ENCODE results near the gene FN3K.
"Not testable (repeated sequence)": the region's sequence is repeated elsewhere in the genome, so short reads cannot be mapped to it uniquely, and the experiment has no call there.

Gene FN3K

DNA sequence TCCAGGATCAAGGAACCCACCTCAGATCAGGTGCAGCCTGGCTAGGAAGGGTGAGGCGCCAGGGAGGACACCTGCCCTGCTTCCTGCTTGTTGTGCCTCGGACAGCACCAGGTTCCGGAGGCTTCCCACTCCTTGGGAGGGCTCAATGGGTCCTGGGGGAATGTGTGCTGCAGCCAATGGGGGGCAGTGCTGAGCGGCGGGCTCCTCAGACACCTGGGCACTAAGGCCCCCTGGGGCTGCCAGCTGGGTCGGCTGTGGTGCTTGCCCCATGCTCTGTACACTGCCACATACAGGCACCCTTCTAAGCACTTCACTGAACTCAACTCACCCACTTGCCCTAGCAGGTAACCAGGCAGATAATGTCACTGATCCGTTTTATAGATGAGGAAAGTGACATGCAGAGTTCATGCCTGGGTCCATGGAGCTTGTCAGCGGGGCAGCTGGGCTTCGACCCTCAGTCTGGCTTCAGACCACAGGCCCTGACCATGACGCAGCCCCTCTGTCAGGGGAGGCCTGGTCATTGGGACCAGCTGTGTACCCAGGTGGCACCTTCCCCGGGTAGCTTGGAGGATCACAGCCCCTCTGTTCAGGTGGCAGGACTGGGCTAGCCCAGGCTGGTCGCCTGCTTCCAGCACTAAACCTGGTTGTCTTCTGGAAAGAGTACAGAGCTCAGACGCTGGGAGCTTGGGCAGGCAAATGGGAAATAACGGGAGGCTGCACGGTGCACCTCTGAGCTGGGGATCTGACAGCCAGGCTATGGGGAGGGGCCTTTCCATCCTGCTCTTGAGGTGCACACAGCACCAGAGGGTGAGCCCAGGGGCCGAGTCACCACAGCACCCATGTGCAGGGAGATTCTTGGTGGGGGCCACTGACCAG lies 8.2 kb downstream of the FN3K start:
- no peaks in the 10 kb centered on the region for H3K36me3 ChIP-seq (ENCODE audit: insufficient read depth, low read length)
- TF ChIP-seq, protein P1, sequence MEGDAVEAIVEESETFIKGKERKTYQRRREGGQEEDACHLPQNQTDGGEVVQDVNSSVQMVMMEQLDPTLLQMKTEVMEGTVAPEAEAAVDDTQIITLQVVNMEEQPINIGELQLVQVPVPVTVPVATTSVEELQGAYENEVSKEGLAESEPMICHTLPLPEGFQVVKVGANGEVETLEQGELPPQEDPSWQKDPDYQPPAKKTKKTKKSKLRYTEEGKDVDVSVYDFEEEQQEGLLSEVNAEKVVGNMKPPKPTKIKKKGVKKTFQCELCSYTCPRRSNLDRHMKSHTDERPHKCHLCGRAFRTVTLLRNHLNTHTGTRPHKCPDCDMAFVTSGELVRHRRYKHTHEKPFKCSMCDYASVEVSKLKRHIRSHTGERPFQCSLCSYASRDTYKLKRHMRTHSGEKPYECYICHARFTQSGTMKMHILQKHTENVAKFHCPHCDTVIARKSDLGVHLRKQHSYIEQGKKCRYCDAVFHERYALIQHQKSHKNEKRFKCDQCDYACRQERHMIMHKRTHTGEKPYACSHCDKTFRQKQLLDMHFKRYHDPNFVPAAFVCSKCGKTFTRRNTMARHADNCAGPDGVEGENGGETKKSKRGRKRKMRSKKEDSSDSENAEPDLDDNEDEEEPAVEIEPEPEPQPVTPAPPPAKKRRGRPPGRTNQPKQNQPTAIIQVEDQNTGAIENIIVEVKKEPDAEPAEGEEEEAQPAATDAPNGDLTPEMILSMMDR (conservative IDR thresholded peaks at IDR 0.05; ENCODE audit: low read length): no peak
- TF ChIP-seq EZH2phosphoT487 (IDR thresholded peaks at IDR 0.05; ENCODE audit: borderline replicate concordance): no peak
- H3K9ac ChIP-seq (ENCODE audit: low read depth, low read length, poor library complexity, severe bottlenecking): no peak overlapping the region
- no peaks in the 10 kb centered on the region for H3K9me2 ChIP-seq (replicated peaks; ENCODE audit: low read depth, low read length)
- no peaks in the 10 kb centered on the region for H4K20me1 ChIP-seq (ENCODE audit: insufficient read depth, low read length, poor library complexity, severe bottlenecking)
- H3K79me2 ChIP-seq (ENCODE audit: insufficient read depth, low read length): no peaks in the 10 kb centered on the region
- no peaks in the 10 kb centered on the region for H3K4me1 ChIP-seq (ENCODE audit: insufficient read depth, low read length, poor library complexity, severe bottlenecking)
- peaks cover 3% of the 10 kb centered on the region; the same call in 1 of the 2 replicates for H3K9me3 ChIP-seq (ENCODE audit: insufficient read depth, low read depth, low read length)
- no peak overlapping the region for H2AFZ ChIP-seq (ENCODE audit: low read length)
- H3F3A ChIP-seq (ENCODE audit: low read depth): no peaks in the 10 kb centered on the region
- no peak overlapping the region for H3K4me3 ChIP-seq (ENCODE audit: low read length, poor library complexity, severe bottlenecking)
- H3K4me2 ChIP-seq (ENCODE audit: low read depth, low read length, poor library complexity, severe bottlenecking): no peak overlapping the region
- H3K27me3 ChIP-seq (ENCODE audit: insufficient read depth, low read length, poor library complexity, severe bottlenecking): no peaks in the 10 kb centered on the region

DNA sequence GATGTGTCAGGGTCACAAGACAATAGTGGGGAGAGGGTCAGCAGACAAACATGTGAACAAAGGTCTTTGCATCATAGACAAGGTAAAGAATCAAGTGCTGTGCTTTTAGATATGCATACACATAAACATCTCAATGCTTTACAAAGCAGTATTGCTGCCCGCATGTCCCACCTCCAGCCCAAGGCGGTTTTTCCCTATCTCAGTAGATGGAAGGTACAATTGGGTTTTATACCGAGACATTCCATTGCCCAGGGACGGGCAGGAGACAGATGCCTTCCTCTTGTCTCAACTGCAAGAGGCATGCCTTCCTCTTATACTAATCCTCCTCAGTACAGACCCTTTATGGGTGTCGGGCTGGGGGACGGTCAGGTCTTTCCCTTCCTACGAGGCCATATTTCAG lies 9.3 kb downstream of the FN3K start:
- H3K9ac ChIP-seq (ENCODE audit: low read depth, low read length, poor library complexity, severe bottlenecking); H3K4me1 ChIP-seq (ENCODE audit: insufficient read depth, low read length, poor library complexity, severe bottlenecking); H3K4me2 ChIP-seq (ENCODE audit: low read depth, low read length, poor library complexity, severe bottlenecking); H3K36me3 ChIP-seq (ENCODE audit: insufficient read depth, low read length); H3K4me3 ChIP-seq (ENCODE audit: low read length, poor library complexity, severe bottlenecking); H2AFZ ChIP-seq (ENCODE audit: low read length); H4K20me1 ChIP-seq (ENCODE audit: insufficient read depth, low read length, poor library complexity, severe bottlenecking); H3K79me2 ChIP-seq (ENCODE audit: insufficient read depth, low read length); H3K9me3 ChIP-seq (ENCODE audit: insufficient read depth, low read depth, low read length); H3K27me3 ChIP-seq (ENCODE audit: insufficient read depth, low read length, poor library complexity, severe bottlenecking); H3F3A ChIP-seq (ENCODE audit: low read depth); H3K9me2 ChIP-seq (replicated peaks; ENCODE audit: low read depth, low read length): not testable (repeated sequence)

GRCh38 chr17:82745524-82745923 lies 10.1 kb downstream of the FN3K start:
- no peaks in the 10 kb centered on the region for H3K79me2 ChIP-seq (ENCODE audit: insufficient read depth, low read length)
- peaks cover 3% of the 10 kb centered on the region; the same call in 1 of the 2 replicates for H3K9me3 ChIP-seq (ENCODE audit: insufficient read depth, low read depth, low read length)
- H3K4me3 ChIP-seq (ENCODE audit: low read length, poor library complexity, severe bottlenecking): no peak overlapping the region
- H3F3A ChIP-seq (ENCODE audit: low read depth): peaks cover 5% of the 10 kb centered on the region; the same call in 1 of the 2 replicates
- no peak overlapping the region for H2AFZ ChIP-seq (ENCODE audit: low read length)
- TF ChIP-seq, protein P1 (conservative IDR thresholded peaks at IDR 0.05; ENCODE audit: low read length): no peak
- TF ChIP-seq EZH2phosphoT487 (IDR thresholded peaks at IDR 0.05; ENCODE audit: borderline replicate concordance): no peak
- no peaks in the 10 kb centered on the region for H3K4me1 ChIP-seq (ENCODE audit: insufficient read depth, low read length, poor library complexity, severe bottlenecking)
- H3K9ac ChIP-seq (ENCODE audit: low read depth, low read length, poor library complexity, severe bottlenecking): no peak overlapping the region
- no peaks in the 10 kb centered on the region for H4K20me1 ChIP-seq (ENCODE audit: insufficient read depth, low read length, poor library complexity, severe bottlenecking)
- no peaks in the 10 kb centered on the region for H3K36me3 ChIP-seq (ENCODE audit: insufficient read depth, low read length)
- no peaks in the 10 kb centered on the region for H3K27me3 ChIP-seq (ENCODE audit: insufficient read depth, low read length, poor library complexity, severe bottlenecking)
- H3K4me2 ChIP-seq (ENCODE audit: low read depth, low read length, poor library complexity, severe bottlenecking): no peak overlapping the region
- H3K9me2 ChIP-seq (replicated peaks; ENCODE audit: low read depth, low read length): no peaks in the 10 kb centered on the region

Data from Loucy (cell line).